ENCODE measurements around the gene THSD7B.
A peak's percentile ranks its signal among the peaks of the same experiment; 100 is the strongest.

The THSD7B gene

DNA sequence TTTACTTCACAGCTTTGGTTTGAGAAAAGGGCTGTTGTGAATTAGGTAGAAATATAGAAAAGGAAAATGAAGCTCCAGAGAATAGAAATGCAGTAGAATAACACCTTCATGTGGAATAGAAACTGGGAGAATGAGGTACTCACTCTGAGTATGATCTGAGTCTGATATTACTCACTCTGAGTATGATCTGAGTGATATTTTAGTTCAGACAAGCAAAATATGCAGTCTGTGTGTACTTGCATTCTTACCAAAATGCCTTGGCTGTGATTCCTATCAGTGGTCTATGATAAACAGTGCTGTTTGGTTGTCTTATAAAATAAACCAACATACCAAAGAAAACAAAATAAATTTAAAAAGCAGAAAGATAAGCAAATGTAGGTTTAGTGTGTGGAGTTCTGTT lies 487.6 kb downstream of the THSD7B start:
- ATAC-seq = peak; percentile 82
- TF ChIP-seq ZFP30 (CRISPR knock-in tag; IDR thresholded peaks at IDR 0.05) (no peak), ISL1 (CRISPR knock-in tag; IDR thresholded peaks at IDR 0.05) (peak; percentile 34; the same call in 1 of the 2 replicates)

DNA sequence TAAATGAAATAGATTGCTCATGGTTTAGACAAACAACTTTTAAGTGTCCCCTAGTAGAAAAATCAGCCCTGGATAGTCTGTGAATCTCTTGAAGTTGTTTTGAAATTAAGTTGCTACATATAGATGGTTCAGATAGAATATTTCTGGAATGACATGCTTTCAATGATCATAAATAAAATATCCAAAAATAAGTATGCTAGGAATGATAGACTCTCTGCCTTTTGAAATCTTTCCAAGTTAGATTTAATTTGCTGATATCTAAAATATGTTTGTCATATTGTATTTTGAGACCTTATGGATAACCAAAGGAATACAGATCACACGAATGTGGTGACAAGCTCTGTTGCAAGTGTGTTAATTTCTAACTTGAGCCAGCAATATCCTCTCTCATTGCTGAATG lies 488.7 kb downstream of the THSD7B start:
- TF ChIP-seq TOX (CRISPR knock-in tag; IDR thresholded peaks at IDR 0.05; ENCODE audit: borderline replicate concordance) = no peak
- TF ChIP-seq PPARA (CRISPR knock-in tag; IDR thresholded peaks at IDR 0.05; ENCODE audit: borderline replicate concordance) = no peak
- no peak for TF ChIP-seq BACH2 (CRISPR knock-in tag; IDR thresholded peaks at IDR 0.05; ENCODE audit: borderline replicate concordance)
- peak; percentile 66 for TF ChIP-seq ISL1 (CRISPR knock-in tag; IDR thresholded peaks at IDR 0.05)
- no peak; the same call in 2 of the 3 replicates for ATAC-seq

DNA sequence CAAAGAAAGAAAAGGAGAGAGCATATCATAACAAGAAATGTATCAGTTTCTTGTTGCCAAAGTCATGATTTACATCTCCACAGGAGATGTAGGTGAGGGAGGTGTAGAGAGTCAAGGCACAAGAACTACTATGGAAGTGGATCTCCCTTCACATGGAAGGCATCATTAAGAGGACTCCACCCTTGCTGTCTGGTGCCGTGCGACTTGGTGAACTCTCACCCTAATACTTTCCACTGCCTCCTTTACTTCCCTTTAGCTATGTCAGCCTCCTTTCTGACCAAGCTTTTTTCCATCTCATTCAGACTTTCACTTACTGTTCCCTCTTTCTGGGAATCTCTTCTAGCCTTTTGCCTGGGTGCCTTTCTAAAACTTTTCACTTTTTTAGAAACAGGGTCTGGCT lies 490.0 kb downstream of the THSD7B start:
- TF ChIP-seq ZFP30 (CRISPR knock-in tag; IDR thresholded peaks at IDR 0.05) = no peak
- no peak for TF ChIP-seq BACH2 (CRISPR knock-in tag; IDR thresholded peaks at IDR 0.05; ENCODE audit: borderline replicate concordance)
- TF ChIP-seq TOX (CRISPR knock-in tag; IDR thresholded peaks at IDR 0.05; ENCODE audit: borderline replicate concordance) = no peak
- TF ChIP-seq ISL1 (CRISPR knock-in tag; IDR thresholded peaks at IDR 0.05) = no peak
- no peak for TF ChIP-seq ESRRG (CRISPR knock-in tag; IDR thresholded peaks at IDR 0.05)
- TF ChIP-seq, protein P1, sequence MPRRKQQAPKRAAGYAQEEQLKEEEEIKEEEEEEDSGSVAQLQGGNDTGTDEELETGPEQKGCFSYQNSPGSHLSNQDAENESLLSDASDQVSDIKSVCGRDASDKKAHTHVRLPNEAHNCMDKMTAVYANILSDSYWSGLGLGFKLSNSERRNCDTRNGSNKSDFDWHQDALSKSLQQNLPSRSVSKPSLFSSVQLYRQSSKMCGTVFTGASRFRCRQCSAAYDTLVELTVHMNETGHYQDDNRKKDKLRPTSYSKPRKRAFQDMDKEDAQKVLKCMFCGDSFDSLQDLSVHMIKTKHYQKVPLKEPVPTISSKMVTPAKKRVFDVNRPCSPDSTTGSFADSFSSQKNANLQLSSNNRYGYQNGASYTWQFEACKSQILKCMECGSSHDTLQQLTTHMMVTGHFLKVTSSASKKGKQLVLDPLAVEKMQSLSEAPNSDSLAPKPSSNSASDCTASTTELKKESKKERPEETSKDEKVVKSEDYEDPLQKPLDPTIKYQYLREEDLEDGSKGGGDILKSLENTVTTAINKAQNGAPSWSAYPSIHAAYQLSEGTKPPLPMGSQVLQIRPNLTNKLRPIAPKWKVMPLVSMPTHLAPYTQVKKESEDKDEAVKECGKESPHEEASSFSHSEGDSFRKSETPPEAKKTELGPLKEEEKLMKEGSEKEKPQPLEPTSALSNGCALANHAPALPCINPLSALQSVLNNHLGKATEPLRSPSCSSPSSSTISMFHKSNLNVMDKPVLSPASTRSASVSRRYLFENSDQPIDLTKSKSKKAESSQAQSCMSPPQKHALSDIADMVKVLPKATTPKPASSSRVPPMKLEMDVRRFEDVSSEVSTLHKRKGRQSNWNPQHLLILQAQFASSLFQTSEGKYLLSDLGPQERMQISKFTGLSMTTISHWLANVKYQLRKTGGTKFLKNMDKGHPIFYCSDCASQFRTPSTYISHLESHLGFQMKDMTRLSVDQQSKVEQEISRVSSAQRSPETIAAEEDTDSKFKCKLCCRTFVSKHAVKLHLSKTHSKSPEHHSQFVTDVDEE (CRISPR knock-in tag; IDR thresholded peaks at IDR 0.05) = no peak
- no peak for TF ChIP-seq RARB (CRISPR knock-in tag; IDR thresholded peaks at IDR 0.05)
- no peak for TF ChIP-seq SNAI2 (CRISPR knock-in tag; IDR thresholded peaks at IDR 0.05)
- TF ChIP-seq, protein P2, sequence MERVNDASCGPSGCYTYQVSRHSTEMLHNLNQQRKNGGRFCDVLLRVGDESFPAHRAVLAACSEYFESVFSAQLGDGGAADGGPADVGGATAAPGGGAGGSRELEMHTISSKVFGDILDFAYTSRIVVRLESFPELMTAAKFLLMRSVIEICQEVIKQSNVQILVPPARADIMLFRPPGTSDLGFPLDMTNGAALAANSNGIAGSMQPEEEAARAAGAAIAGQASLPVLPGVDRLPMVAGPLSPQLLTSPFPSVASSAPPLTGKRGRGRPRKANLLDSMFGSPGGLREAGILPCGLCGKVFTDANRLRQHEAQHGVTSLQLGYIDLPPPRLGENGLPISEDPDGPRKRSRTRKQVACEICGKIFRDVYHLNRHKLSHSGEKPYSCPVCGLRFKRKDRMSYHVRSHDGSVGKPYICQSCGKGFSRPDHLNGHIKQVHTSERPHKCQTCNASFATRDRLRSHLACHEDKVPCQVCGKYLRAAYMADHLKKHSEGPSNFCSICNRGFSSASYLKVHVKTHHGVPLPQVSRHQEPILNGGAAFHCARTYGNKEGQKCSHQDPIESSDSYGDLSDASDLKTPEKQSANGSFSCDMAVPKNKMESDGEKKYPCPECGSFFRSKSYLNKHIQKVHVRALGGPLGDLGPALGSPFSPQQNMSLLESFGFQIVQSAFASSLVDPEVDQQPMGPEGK (CRISPR knock-in tag; IDR thresholded peaks at IDR 0.05; ENCODE audit: borderline replicate concordance) = no peak
- TF ChIP-seq ZNF70 (CRISPR knock-in tag; IDR thresholded peaks at IDR 0.05) = no peak
- no peak for TF ChIP-seq PPARA (CRISPR knock-in tag; IDR thresholded peaks at IDR 0.05; ENCODE audit: borderline replicate concordance)
- TF ChIP-seq, protein P3, sequence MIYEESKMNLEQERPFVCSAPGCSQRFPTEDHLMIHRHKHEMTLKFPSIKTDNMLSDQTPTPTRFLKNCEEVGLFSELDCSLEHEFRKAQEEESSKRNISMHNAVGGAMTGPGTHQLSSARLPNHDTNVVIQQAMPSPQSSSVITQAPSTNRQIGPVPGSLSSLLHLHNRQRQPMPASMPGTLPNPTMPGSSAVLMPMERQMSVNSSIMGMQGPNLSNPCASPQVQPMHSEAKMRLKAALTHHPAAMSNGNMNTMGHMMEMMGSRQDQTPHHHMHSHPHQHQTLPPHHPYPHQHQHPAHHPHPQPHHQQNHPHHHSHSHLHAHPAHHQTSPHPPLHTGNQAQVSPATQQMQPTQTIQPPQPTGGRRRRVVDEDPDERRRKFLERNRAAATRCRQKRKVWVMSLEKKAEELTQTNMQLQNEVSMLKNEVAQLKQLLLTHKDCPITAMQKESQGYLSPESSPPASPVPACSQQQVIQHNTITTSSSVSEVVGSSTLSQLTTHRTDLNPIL (CRISPR knock-in tag; IDR thresholded peaks at IDR 0.05; ENCODE audit: low read depth) = no peak
- no peak for TF ChIP-seq ZNF8 (CRISPR knock-in tag; IDR thresholded peaks at IDR 0.05)
- no peak for TF ChIP-seq OSR1 (CRISPR knock-in tag; IDR thresholded peaks at IDR 0.05)
- no peak for TF ChIP-seq ZC3H10 (CRISPR knock-in tag; IDR thresholded peaks at IDR 0.05)
- no peak for TF ChIP-seq TCF4 (CRISPR knock-in tag; IDR thresholded peaks at IDR 0.05; ENCODE audit: borderline replicate concordance)
- no peak for TF ChIP-seq CSDC2 (CRISPR knock-in tag; IDR thresholded peaks at IDR 0.05)
- ATAC-seq = no peak

DNA sequence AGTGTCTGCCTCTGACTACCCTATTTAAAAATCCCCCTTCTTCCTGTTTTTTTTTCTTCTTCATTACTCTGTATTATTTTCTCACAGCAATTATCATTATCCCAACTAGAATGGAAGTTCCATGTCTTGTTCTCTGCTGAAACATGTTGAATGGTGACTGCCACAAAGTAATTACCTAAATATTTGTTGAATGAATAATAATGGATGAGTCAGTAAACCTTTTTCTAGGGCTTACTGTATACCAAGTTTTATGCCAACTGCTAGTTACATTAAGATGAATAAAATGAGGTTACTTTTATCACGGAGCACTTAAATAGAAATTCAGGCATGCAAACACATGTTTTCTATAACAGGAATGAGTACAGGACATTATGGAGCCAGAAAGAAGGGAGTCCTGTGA lies 490.6 kb downstream of the THSD7B start:
- peak; percentile 50 for ATAC-seq
- TF ChIP-seq ZNF70 (CRISPR knock-in tag; IDR thresholded peaks at IDR 0.05) (no peak), ISL1 (CRISPR knock-in tag; IDR thresholded peaks at IDR 0.05) (peak; percentile 49)

DNA sequence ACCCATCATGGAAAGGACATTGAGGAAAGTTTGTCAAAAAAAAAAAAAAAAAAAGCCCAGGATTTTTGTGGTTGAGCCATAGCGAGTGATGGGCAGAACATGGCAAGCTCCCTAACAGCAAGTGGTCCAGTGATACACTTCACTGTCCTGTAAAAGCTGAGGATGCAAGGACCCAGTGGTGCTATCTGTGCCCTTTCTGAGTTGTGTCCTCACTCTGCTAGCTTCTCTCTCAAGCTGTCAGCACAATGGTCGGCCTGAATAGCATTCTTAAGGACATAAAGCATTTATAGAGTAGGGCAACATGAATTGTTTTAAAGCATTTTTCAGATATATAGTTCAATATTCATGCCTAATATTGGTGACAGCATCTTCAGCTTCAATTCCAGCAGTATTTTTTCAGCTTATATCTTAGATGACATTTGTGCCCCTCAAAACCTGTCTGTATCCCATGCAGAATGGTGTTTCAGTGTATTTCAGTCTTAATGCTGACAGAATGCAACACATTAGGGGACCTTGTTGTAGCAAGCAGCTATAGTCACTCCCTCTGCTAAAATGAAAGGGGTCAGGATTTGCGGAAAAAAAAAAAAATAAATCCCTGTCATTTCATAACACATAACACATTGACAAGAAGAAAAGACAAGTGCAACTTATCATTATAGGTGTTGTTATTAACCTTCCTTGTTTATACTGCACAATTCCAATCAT lies 496.7 kb downstream of the THSD7B start:
- TF ChIP-seq ZFP30 (CRISPR knock-in tag; IDR thresholded peaks at IDR 0.05) = no peak
- TF ChIP-seq ZNF565 (CRISPR knock-in tag; conservative IDR thresholded peaks at IDR 0.05; ENCODE audit: low read depth) = no peak
- no peak for TF ChIP-seq ZNF8 (CRISPR knock-in tag; IDR thresholded peaks at IDR 0.05)
- no peak for TF ChIP-seq RARB (CRISPR knock-in tag; IDR thresholded peaks at IDR 0.05)
- TF ChIP-seq, protein P4, sequence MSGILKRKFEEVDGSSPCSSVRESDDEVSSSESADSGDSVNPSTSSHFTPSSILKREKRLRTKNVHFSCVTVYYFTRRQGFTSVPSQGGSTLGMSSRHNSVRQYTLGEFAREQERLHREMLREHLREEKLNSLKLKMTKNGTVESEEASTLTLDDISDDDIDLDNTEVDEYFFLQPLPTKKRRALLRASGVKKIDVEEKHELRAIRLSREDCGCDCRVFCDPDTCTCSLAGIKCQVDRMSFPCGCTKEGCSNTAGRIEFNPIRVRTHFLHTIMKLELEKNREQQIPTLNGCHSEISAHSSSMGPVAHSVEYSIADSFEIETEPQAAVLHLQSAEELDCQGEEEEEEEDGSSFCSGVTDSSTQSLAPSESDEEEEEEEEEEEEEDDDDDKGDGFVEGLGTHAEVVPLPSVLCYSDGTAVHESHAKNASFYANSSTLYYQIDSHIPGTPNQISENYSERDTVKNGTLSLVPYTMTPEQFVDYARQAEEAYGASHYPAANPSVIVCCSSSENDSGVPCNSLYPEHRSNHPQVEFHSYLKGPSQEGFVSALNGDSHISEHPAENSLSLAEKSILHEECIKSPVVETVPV (CRISPR knock-in tag; IDR thresholded peaks at IDR 0.05) = no peak
- no peak for TF ChIP-seq ZNF70 (CRISPR knock-in tag; IDR thresholded peaks at IDR 0.05)
- no peak for TF ChIP-seq ESRRG (CRISPR knock-in tag; IDR thresholded peaks at IDR 0.05)
- no peak for TF ChIP-seq TCF4 (CRISPR knock-in tag; IDR thresholded peaks at IDR 0.05; ENCODE audit: borderline replicate concordance)
- TF ChIP-seq ARNTL (CRISPR knock-in tag; IDR thresholded peaks at IDR 0.05; ENCODE audit: borderline replicate concordance, low read depth) = no peak
- no peak for ATAC-seq

Data from SK-N-SH treated with all-trans-retinoic acid at 6 μM for 48 hours (cell line).